H9 (cell line): Measurements from ENCODE around the gene DCHS2. TPM values are rescaled to one million over a fixed set of nuclear protein-coding genes. Genes with fewer than 3 reads are reported as not detected.

Source experiments
- DNase-seq: peaks from one replicate; pipeline ENCODE4 v3.0.0-alpha.2; 2017
- H2AFZ ChIP-seq: one replicate; pipeline ENCODE4 v1.6.1; 2013; ENCODE audit warnings: mild to moderate bottlenecking, low read length, control low read depth, moderate library complexity
- H2AK5ac ChIP-seq: 2 replicates; pipeline ENCODE4 v1.6.1; 2013; ENCODE audit warnings: low read length, control low read depth, mixed read lengths; ENCODE audit not compliant: insufficient read length
- H2BK120ac ChIP-seq: one replicate; pipeline ENCODE4 v1.6.1; 2013; ENCODE audit warnings: low read depth, mild to moderate bottlenecking, low read length, control low read depth, inconsistent platforms; ENCODE audit not compliant: poor library complexity, severe bottlenecking
- H2BK12ac ChIP-seq: 2 replicates; pipeline ENCODE4 v1.6.1; 2013; ENCODE audit warnings: low read length, control low read depth, mixed read lengths, low read depth; ENCODE audit not compliant: insufficient read length
- H2BK15ac ChIP-seq: 2 replicates; pipeline ENCODE4 v1.6.1; 2013; ENCODE audit warnings: low read depth, low read length, control low read depth
- H2BK20ac ChIP-seq: one replicate; pipeline ENCODE4 v1.6.1; 2013; ENCODE audit warnings: low read depth, mild to moderate bottlenecking, low read length, control low read depth, inconsistent platforms; ENCODE audit not compliant: poor library complexity, severe bottlenecking
- H2BK5ac ChIP-seq: 2 replicates; pipeline ENCODE4 v1.6.1; 2013; ENCODE audit warnings: low read length, control low read depth, mixed read lengths; ENCODE audit not compliant: insufficient read length
- H3K14ac ChIP-seq: 2 replicates; pipeline ENCODE4 v1.6.1; 2013; ENCODE audit warnings: low read length, control low read depth; ENCODE audit not compliant: insufficient read depth
- H3K18ac ChIP-seq: 2 replicates; pipeline ENCODE4 v1.6.1; 2013; ENCODE audit warnings: low read depth, mild to moderate bottlenecking, mixed read lengths, low read length, control low read depth; ENCODE audit not compliant: insufficient read length
- H3K23ac ChIP-seq: 2 replicates; pipeline ENCODE4 v1.6.1; 2013; ENCODE audit warnings: low read length, control low read depth, mixed read lengths, low read depth; ENCODE audit not compliant: insufficient read length
- H3K23me2 ChIP-seq: 2 replicates; pipeline ENCODE4 v1.6.1; 2013; ENCODE audit warnings: low read depth, mild to moderate bottlenecking, mixed read lengths, low read length, control low read depth; ENCODE audit not compliant: insufficient read length, poor library complexity, severe bottlenecking
- H3K27ac ChIP-seq: 2 replicates; pipeline ENCODE4 v1.5.1; 2013; ENCODE audit warnings: low read length, control low read depth, mixed read lengths, low read depth; ENCODE audit not compliant: insufficient read length
- H3K27me3 ChIP-seq: 2 replicates; pipeline ENCODE4 v1.6.1; 2013; ENCODE audit warnings: low read length, control low read depth, inconsistent platforms; ENCODE audit not compliant: insufficient read depth
- H3K4ac ChIP-seq: 2 replicates; pipeline ENCODE4 v1.6.1; 2013; ENCODE audit warnings: low read depth, mild to moderate bottlenecking, control low read depth, inconsistent platforms, low read length, moderate library complexity
- H3K4me1 ChIP-seq: 2 replicates; pipeline ENCODE4 v1.6.1; 2013; ENCODE audit warnings: low read length, control low read depth, inconsistent platforms; ENCODE audit not compliant: insufficient read depth
- H3K4me2 ChIP-seq: 2 replicates; pipeline ENCODE4 v1.6.1; 2013; ENCODE audit warnings: low read length, control low read depth, mixed read lengths; ENCODE audit not compliant: insufficient read length, insufficient read depth
- H3K56ac ChIP-seq: 2 replicates; pipeline ENCODE4 v1.6.1; 2013; ENCODE audit warnings: low read depth, mild to moderate bottlenecking, mixed read lengths, low read length, control low read depth; ENCODE audit not compliant: insufficient read length
- H3K79me1 ChIP-seq: 2 replicates; pipeline ENCODE4 v1.6.1; 2013; ENCODE audit warnings: low read depth, mild to moderate bottlenecking, moderate library complexity, low read length, control low read depth, inconsistent platforms; ENCODE audit not compliant: insufficient read depth, poor library complexity, severe bottlenecking
- H3K79me2 ChIP-seq: 2 replicates; pipeline ENCODE4 v1.6.1; 2013; ENCODE audit warnings: low read length, control low read depth, inconsistent platforms; ENCODE audit not compliant: insufficient read depth
- H3K9ac ChIP-seq: 2 replicates; pipeline ENCODE4 v1.6.1; 2013; ENCODE audit warnings: low read length, control low read depth, mixed read lengths; ENCODE audit not compliant: insufficient read length; ENCODE audit errors: extremely low read depth
- H3K9me3 ChIP-seq: one replicate; pipeline ENCODE4 v1.6.1; 2013; ENCODE audit warnings: low read depth, low read length, inconsistent platforms; ENCODE audit not compliant: control insufficient read depth
- H3T11ph ChIP-seq: one replicate; pipeline ENCODE4 v1.6.1; 2013; ENCODE audit warnings: mild to moderate bottlenecking, low read length, control low read depth, inconsistent platforms
- H4K20me1 ChIP-seq: one replicate; pipeline ENCODE4 v1.6.1; 2013; ENCODE audit not compliant: control insufficient read depth, insufficient read length, insufficient read depth
- H4K5ac ChIP-seq: 2 replicates; pipeline ENCODE4 v1.6.1; 2013; ENCODE audit warnings: low read depth, mild to moderate bottlenecking, mixed read lengths, low read length, control low read depth; ENCODE audit not compliant: insufficient read length
- H4K8ac ChIP-seq: replicated peaks from 2 replicates; pipeline ENCODE4 v1.6.1; 2013; ENCODE audit warnings: low read length, control low read depth, mixed read lengths, low read depth; ENCODE audit not compliant: insufficient read length
- H4K91ac ChIP-seq: 2 replicates; pipeline ENCODE4 v1.6.1; 2013; ENCODE audit warnings: low read depth, mild to moderate bottlenecking, moderate library complexity, mixed read lengths, low read length, control low read depth; ENCODE audit not compliant: insufficient read length
- H3K27ac Mint-ChIP-seq, 3 experiments: 2 replicates in 2 of 3; 3 replicates in 1 of 3; pipeline ENCODE4 v1.8.0; 2020 to 2021; ENCODE audit warnings: mixed read lengths in 3 of 3, mild to moderate bottlenecking in 1 of 3, moderate library complexity in 1 of 3
- H3K27me3 Mint-ChIP-seq: 2 replicates; pipeline ENCODE4 v1.8.0; 2021; ENCODE audit warnings: low read depth, mild to moderate bottlenecking, moderate library complexity, mixed read lengths
- H3K36me3 Mint-ChIP-seq, 3 experiments: 2 replicates in 2 of 3; 3 replicates in 1 of 3; pipeline ENCODE4 v1.8.0; 2020 to 2021; ENCODE audit warnings: low read depth in 3 of 3, mixed read lengths in 3 of 3; ENCODE audit not compliant: insufficient read depth in 1 of 3
- H3K4me1 Mint-ChIP-seq, 2 experiments: 2 replicates each; pipeline ENCODE4 v1.8.0; 2020; ENCODE audit warnings: mixed read lengths in 2 of 2
- H3K4me3 Mint-ChIP-seq, 2 experiments: 2 replicates in 1 of 2; 3 replicates in 1 of 2; pipeline ENCODE4 v1.8.0; 2020 to 2021; ENCODE audit warnings: mild to moderate bottlenecking in 2 of 2, mixed read lengths in 2 of 2, moderate library complexity in 1 of 2
- H3K9me3 Mint-ChIP-seq, 2 experiments: 2 replicates in 1 of 2; 3 replicates in 1 of 2; pipeline ENCODE4 v1.8.0; 2020; ENCODE audit warnings: mild to moderate bottlenecking in 2 of 2, mixed read lengths in 2 of 2, moderate library complexity in 1 of 2
- WGBS: extraction: QIAGEN DNeasy Blood & Tissue Kit; methylation state at CpG from one replicate; pipeline ENCODE4 v1.1.7; 2013; ENCODE audit warnings: missing lambda C conversion rate, low lambda C conversion rate, mixed read lengths; ENCODE audit not compliant: insufficient read length; ENCODE audit errors: extremely low coverage; 5-methylcytosine and 5-hydroxymethylcytosine counted together
- total RNA-seq: library from RNA; stranded (reverse); gene quantifications from 2 replicates; pipeline ENCODE4 v1.2.1, GENCODE V29; 2021
- TF ChIP-seq, protein P1 (sequence below): fragments of 200-600 bp; sonication (generic); conservative IDR thresholded peaks from 3 replicates; pipeline ENCODE4 v1.8.0; 2021; ENCODE audit warnings: antibody characterized with exemption, mild to moderate bottlenecking

The DCHS2 gene
- total RNA-seq, 1 experiment from 2014 or later: 0.57 TPM

DNA sequence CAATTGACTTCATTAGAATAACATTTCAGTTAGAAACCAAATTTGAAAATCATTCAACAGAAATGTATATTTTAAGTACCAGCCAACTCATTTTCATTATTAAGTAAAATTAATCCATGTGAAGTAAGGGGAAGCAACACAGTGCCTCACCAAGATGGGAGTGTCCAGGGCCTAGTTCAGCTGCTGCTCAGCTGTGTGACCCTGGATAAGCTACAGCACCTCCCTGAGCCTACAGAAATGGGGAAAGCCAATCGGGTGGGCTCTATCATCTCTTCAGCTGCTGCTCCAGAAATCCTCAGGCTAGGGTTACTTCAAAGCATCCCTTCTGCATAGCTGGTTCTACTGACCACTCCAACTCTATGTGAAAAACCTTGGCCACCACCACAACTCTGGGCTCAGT is 18.7 kb downstream of the DCHS2 start:
- Mint-ChIP-seq H3K27ac (peak overlapping the region in 1 of 3 experiments; percentile 1; a peak in 1 of 7 replicates), H3K36me3 (no peaks in the 10 kb centered on the region), H3K4me1 (no peaks in the 10 kb centered on the region), H3K9me3 (no peaks in the 10 kb centered on the region; a peak in 1 of 5 replicates), H3K27me3 (no peaks in the 10 kb centered on the region), H3K4me3 (no peak overlapping the region)
- no peaks in the 10 kb centered on the region for H3K9me3 ChIP-seq
- no peak overlapping the region for H4K5ac ChIP-seq
- H3K9ac ChIP-seq: no peak overlapping the region
- no peak overlapping the region for H3K18ac ChIP-seq
- DNase-seq: no peak
- no peak overlapping the region for H2BK120ac ChIP-seq
- no peak overlapping the region for H3T11ph ChIP-seq
- no peaks in the 10 kb centered on the region for H3K23me2 ChIP-seq
- no peaks in the 10 kb centered on the region for H3K79me1 ChIP-seq
- no peak overlapping the region for H3K23ac ChIP-seq
- H4K91ac ChIP-seq: no peak overlapping the region
- H2BK12ac ChIP-seq: no peak overlapping the region
- no peak overlapping the region for H2BK20ac ChIP-seq
- no peaks in the 10 kb centered on the region for H4K20me1 ChIP-seq
- H4K8ac ChIP-seq: no peak overlapping the region
- no peaks in the 10 kb centered on the region for H3K4me1 ChIP-seq
- TF ChIP-seq, protein P1, sequence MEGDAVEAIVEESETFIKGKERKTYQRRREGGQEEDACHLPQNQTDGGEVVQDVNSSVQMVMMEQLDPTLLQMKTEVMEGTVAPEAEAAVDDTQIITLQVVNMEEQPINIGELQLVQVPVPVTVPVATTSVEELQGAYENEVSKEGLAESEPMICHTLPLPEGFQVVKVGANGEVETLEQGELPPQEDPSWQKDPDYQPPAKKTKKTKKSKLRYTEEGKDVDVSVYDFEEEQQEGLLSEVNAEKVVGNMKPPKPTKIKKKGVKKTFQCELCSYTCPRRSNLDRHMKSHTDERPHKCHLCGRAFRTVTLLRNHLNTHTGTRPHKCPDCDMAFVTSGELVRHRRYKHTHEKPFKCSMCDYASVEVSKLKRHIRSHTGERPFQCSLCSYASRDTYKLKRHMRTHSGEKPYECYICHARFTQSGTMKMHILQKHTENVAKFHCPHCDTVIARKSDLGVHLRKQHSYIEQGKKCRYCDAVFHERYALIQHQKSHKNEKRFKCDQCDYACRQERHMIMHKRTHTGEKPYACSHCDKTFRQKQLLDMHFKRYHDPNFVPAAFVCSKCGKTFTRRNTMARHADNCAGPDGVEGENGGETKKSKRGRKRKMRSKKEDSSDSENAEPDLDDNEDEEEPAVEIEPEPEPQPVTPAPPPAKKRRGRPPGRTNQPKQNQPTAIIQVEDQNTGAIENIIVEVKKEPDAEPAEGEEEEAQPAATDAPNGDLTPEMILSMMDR: no peak
- no peak overlapping the region for H3K27ac ChIP-seq
- no peaks in the 10 kb centered on the region for H3K27me3 ChIP-seq
- no peak overlapping the region for H3K14ac ChIP-seq
- H3K79me2 ChIP-seq: no peaks in the 10 kb centered on the region
- no peak overlapping the region for H3K4ac ChIP-seq
- H2AK5ac ChIP-seq: no peak overlapping the region
- no peak overlapping the region for H3K4me2 ChIP-seq
- H3K56ac ChIP-seq: no peak overlapping the region
- H2BK5ac ChIP-seq: no peak overlapping the region
- no CpG with 5 or more reads among the region's 1 CpG for WGBS
- H2AFZ ChIP-seq: no peak overlapping the region
- no peak overlapping the region for H2BK15ac ChIP-seq
